ENCODE results near the gene PABPC1L. TPM values are rescaled to one million over a fixed set of nuclear protein-coding genes. Genes with fewer than 3 reads are reported as not detected.

Gene PABPC1L
- total and polyA plus RNA-seq, 2 of the 13 experiments (the other 11 are each of a cell fraction or from before 2014, with no cell fraction given): 30.8 to 252 TPM

DNA sequence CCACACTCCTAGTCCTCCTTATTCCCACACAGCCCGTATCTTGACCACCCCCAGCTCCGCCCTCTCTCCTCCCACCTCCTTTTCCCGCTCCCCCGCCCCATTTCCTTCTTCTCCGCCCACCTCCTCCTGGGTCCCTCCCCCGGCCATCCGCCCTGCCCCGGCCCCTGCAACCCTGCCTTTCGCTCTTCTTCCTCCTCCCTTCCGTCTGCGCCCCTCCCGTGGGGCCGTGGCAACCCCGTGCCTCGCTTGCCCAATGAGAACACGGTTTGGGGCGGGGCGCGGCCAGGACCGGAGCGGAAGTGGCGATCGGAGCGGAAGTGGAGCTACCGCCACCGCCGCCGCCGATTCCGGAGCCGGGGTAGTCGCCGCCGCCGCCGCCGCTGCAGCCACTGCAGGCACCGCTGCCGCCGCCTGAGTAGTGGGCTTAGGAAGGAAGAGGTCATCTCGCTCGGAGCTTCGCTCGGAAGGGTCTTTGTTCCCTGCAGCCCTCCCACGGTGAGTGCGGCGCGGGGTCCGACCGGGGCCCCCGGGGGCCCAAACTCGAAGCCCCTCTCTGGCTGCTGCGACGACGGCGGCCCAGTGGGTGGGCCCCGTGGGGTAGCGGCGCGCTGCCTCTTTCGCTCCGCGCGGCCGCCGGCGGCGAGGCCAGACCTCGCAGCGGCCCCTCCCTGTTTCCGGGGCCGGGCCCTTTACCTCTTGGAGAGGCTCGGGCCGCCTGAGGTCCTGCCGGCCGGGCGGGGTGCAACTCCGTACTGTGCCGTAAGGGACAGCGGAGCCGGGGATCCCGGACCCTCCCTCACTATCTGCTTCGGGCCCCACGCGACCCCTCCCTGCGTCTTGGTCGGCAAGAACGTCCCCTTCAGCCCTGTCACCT, 24.2 kb upstream of the PABPC1L start, which contains the start of gene YWHAB (continued):
- TF ChIP-seq ZNF724P (CRISPR knock-in tag; IDR thresholded peaks at IDR 0.05; ENCODE audit: borderline replicate concordance) (peak; percentile 29; the same call in 1 of the 2 replicates), ZNF33A (CRISPR knock-in tag; IDR thresholded peaks at IDR 0.05; ENCODE audit: borderline replicate concordance) (no peak), DR1 (CRISPR knock-in tag; IDR thresholded peaks at IDR 0.05) (peak; percentile 79), ZFP41 (CRISPR knock-in tag; IDR thresholded peaks at IDR 0.05; ENCODE audit: borderline replicate concordance) (no peak), TBX3 (IDR thresholded peaks at IDR 0.05; ENCODE audit: borderline replicate concordance) (no peak; the same call in none of the 2 replicates), BORCS8-MEF2B (CRISPR knock-in tag; IDR thresholded peaks at IDR 0.05) (0 out of 2 replicates have a peak, but pooled peaks have one; percentile 18), ZC3H13 (CRISPR knock-in tag; IDR thresholded peaks at IDR 0.05) (peak; percentile 68; the same call in 1 of the 2 replicates), ZNF605 (CRISPR knock-in tag; IDR thresholded peaks at IDR 0.05) (peak; percentile 73; the same call in 1 of the 2 replicates), ELF3 (CRISPR knock-in tag; IDR thresholded peaks at IDR 0.05) (peak; percentile 99), MTA3 (CRISPR knock-in tag; IDR thresholded peaks at IDR 0.05) (no peak), ZFP1 (CRISPR knock-in tag; IDR thresholded peaks at IDR 0.05) (no peak), ZNF7 (CRISPR knock-in tag; IDR thresholded peaks at IDR 0.05) (no peak), MAZ (IDR thresholded peaks at IDR 0.05; ENCODE audit: borderline replicate concordance, low read depth, low read length) (peak; percentile 95), MAZ (CRISPR knock-in tag; IDR thresholded peaks at IDR 0.05; ENCODE audit: low read depth) (peak; percentile 100), RFXAP (CRISPR knock-in tag; IDR thresholded peaks at IDR 0.05; ENCODE audit: borderline replicate concordance) (peak; percentile 85; the same call in 1 of the 2 replicates), RFX5 (IDR thresholded peaks at IDR 0.05; ENCODE audit: low read depth, low read length) (0 out of 2 replicates have a peak, but pooled peaks have one; percentile 26), ELF1 (CRISPR knock-in tag; IDR thresholded peaks at IDR 0.05) (peak; percentile 97), FOXJ3 (CRISPR knock-in tag; IDR thresholded peaks at IDR 0.05; ENCODE audit: borderline replicate concordance) (no peak), TEAD2 (CRISPR knock-in tag; IDR thresholded peaks at IDR 0.05) (no peak), GABPB1 (CRISPR knock-in tag; IDR thresholded peaks at IDR 0.05) (peak; percentile 97), SNAI1 (CRISPR knock-in tag; IDR thresholded peaks at IDR 0.05; ENCODE audit: borderline replicate concordance) (no peak), NCOA5 (CRISPR knock-in tag; IDR thresholded peaks at IDR 0.05) (no peak), DNMT3B (CRISPR knock-in tag; conservative IDR thresholded peaks at IDR 0.05) (no peak; the same call in 1 of the 2 replicates), XBP1 (CRISPR knock-in tag; IDR thresholded peaks at IDR 0.05) (no peak), STAG1 (CRISPR knock-in tag; IDR thresholded peaks at IDR 0.05) (no peak), ZNF235 (CRISPR knock-in tag; IDR thresholded peaks at IDR 0.05; ENCODE audit: borderline replicate concordance) (peak; percentile 97), SKI (IDR thresholded peaks at IDR 0.05; ENCODE audit: partially characterized antibody) (peak; percentile 48)
- TF ChIP-seq, protein P1, sequence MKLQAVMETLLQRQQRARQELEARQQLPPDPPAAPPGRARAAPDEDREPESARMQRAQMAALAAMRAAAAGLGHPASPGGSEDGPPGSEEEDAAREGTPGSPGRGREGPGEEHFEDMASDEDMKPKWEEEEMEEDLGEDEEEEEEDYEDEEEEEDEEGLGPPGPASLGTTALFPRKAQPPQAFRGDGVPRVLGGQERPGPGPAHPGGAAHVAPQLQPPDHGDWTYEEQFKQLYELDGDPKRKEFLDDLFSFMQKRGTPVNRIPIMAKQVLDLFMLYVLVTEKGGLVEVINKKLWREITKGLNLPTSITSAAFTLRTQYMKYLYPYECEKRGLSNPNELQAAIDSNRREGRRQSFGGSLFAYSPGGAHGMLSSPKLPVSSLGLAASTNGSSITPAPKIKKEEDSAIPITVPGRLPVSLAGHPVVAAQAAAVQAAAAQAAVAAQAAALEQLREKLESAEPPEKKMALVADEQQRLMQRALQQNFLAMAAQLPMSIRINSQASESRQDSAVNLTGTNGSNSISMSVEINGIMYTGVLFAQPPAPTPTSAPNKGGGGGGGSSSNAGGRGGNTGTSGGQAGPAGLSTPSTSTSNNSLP (IDR thresholded peaks at IDR 0.05; ENCODE audit: low read depth, low read length): no peak
- TF ChIP-seq, protein P2, sequence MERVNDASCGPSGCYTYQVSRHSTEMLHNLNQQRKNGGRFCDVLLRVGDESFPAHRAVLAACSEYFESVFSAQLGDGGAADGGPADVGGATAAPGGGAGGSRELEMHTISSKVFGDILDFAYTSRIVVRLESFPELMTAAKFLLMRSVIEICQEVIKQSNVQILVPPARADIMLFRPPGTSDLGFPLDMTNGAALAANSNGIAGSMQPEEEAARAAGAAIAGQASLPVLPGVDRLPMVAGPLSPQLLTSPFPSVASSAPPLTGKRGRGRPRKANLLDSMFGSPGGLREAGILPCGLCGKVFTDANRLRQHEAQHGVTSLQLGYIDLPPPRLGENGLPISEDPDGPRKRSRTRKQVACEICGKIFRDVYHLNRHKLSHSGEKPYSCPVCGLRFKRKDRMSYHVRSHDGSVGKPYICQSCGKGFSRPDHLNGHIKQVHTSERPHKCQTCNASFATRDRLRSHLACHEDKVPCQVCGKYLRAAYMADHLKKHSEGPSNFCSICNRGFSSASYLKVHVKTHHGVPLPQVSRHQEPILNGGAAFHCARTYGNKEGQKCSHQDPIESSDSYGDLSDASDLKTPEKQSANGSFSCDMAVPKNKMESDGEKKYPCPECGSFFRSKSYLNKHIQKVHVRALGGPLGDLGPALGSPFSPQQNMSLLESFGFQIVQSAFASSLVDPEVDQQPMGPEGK (CRISPR knock-in tag; IDR thresholded peaks at IDR 0.05): peak; percentile 90

All from HepG2 (cell line).